WTC11 (cell line): ENCODE data around the gene PTPRG. TPM values are rescaled to one million over a fixed set of nuclear protein-coding genes. Genes with fewer than 3 reads are reported as not detected.

ENCODE experiments used
- ATAC-seq: fragments of 200-7000 bp; cut with Tn5 transposase; 2 replicates; pipeline ENCODE4 v1.10.0; 2021; ENCODE audit warnings: mild to moderate bottlenecking, moderate library complexity
- CTCF ChIA-PET: fragments of 300-600 bp; sonication (Branson Sonifier 250); formaldehyde crosslinking; loops from one replicate; lab custom pipeline; 2021; ENCODE audit warnings: antibody characterized with exemption; lab: Charles Lee
- POLR2A ChIA-PET: fragments of 350-600 bp; sonication (Branson Sonifier 250); formaldehyde crosslinking; loops from one replicate; lab custom pipeline; 2021; ENCODE audit warnings: antibody characterized with exemption; lab: Charles Lee
- DNase-seq: peaks from one replicate; pipeline ENCODE4 v3.0.0; 2021; ENCODE audit warnings: low spot score
- H3K27ac Mint-ChIP-seq: 2 replicates; pipeline ENCODE4 v1.8.0; 2021; ENCODE audit warnings: mixed read lengths
- H3K27me3 Mint-ChIP-seq: 2 replicates; pipeline ENCODE4 v1.8.0; 2021; ENCODE audit warnings: low read depth, mild to moderate bottlenecking, moderate library complexity, mixed read lengths
- H3K36me3 Mint-ChIP-seq: 2 replicates; pipeline ENCODE4 v1.8.0; 2021; ENCODE audit warnings: mixed read lengths
- H3K4me1 Mint-ChIP-seq: 2 replicates; pipeline ENCODE4 v1.8.0; 2022; ENCODE audit warnings: mixed read lengths
- H3K4me3 Mint-ChIP-seq: 2 replicates; pipeline ENCODE4 v1.8.0; 2021; ENCODE audit warnings: mild to moderate bottlenecking, moderate library complexity, mixed read lengths
- H3K9me3 Mint-ChIP-seq: 2 replicates; pipeline ENCODE4 v1.8.0; 2021; ENCODE audit warnings: mixed read lengths
- ARID4B ChIP-seq: sonication (generic); formaldehyde crosslinking; IDR thresholded peaks from 2 replicates; pipeline ENCODE4 v1.8.0; 2023; ENCODE audit warnings: missing genetic modification reagents, mild to moderate bottlenecking, borderline replicate concordance
- ATF2 ChIP-seq: sonication (generic); formaldehyde crosslinking; IDR thresholded peaks from 2 replicates; pipeline ENCODE4 v1.8.1; 2022; ENCODE audit warnings: low read depth, missing genetic modification reagents, borderline replicate concordance
- CTCF ChIP-seq: fragments of 200-600 bp; IDR thresholded peaks from 2 replicates; pipeline ENCODE4 v1.8.0; 2022; ENCODE audit warnings: antibody characterized with exemption
- ELF4 ChIP-seq: sonication (generic); formaldehyde crosslinking; IDR thresholded peaks from 2 replicates; pipeline ENCODE4 v1.8.1; 2022; ENCODE audit warnings: low read depth, mild to moderate bottlenecking, moderate library complexity, missing genetic modification reagents
- GABPB1 ChIP-seq: sonication (generic); formaldehyde crosslinking; IDR thresholded peaks from 2 replicates; pipeline ENCODE4 v1.8.1; 2023; ENCODE audit warnings: mild to moderate bottlenecking, missing genetic modification reagents
- JUN ChIP-seq: sonication (generic); formaldehyde crosslinking; IDR thresholded peaks from 2 replicates; pipeline ENCODE4 v1.8.0; 2023; ENCODE audit warnings: mild to moderate bottlenecking, missing genetic modification reagents
- MAX ChIP-seq: sonication (generic); formaldehyde crosslinking; IDR thresholded peaks from 2 replicates; pipeline ENCODE4 v1.8.0; 2022; ENCODE audit warnings: mild to moderate bottlenecking, missing genetic modification reagents
- NFE2L1 ChIP-seq: sonication (generic); formaldehyde crosslinking; IDR thresholded peaks from 2 replicates; pipeline ENCODE4 v1.8.1; 2023; ENCODE audit warnings: missing genetic modification reagents
- NFYB ChIP-seq: sonication (generic); formaldehyde crosslinking; conservative IDR thresholded peaks from 2 replicates; pipeline ENCODE4 v1.8.0; 2022; ENCODE audit warnings: low read depth, missing genetic modification reagents
- NR1H2 ChIP-seq: sonication (generic); formaldehyde crosslinking; IDR thresholded peaks from 2 replicates; pipeline ENCODE4 v1.9.0; 2021; ENCODE audit warnings: mild to moderate bottlenecking, moderate library complexity, missing genetic modification reagents
- OVOL2 ChIP-seq: fragments of 250-450 bp; sonication (Bioruptor Pico); IDR thresholded peaks from 2 replicates; pipeline ENCODE4 v1.9.0; 2021; ENCODE audit warnings: mild to moderate bottlenecking, borderline replicate concordance
- PRDM15 ChIP-seq: sonication (generic); formaldehyde crosslinking; IDR thresholded peaks from 2 replicates; pipeline ENCODE4 v1.8.0; 2022; ENCODE audit warnings: missing genetic modification reagents
- PREB ChIP-seq: sonication (generic); formaldehyde crosslinking; IDR thresholded peaks from 2 replicates; pipeline ENCODE4 v1.8.1; 2022; ENCODE audit warnings: mild to moderate bottlenecking, missing genetic modification reagents, moderate library complexity, borderline replicate concordance
- SMAD3 ChIP-seq: sonication (generic); formaldehyde crosslinking; IDR thresholded peaks from 2 replicates; pipeline ENCODE4 v1.8.0; 2022; ENCODE audit warnings: missing genetic modification reagents, mild to moderate bottlenecking, borderline replicate concordance
- TCF7 ChIP-seq: sonication (generic); formaldehyde crosslinking; IDR thresholded peaks from 2 replicates; pipeline ENCODE4 v1.8.0; 2022; ENCODE audit warnings: mild to moderate bottlenecking, low read depth, missing genetic modification reagents, moderate library complexity
- TEAD1 ChIP-seq: sonication (generic); formaldehyde crosslinking; IDR thresholded peaks from 2 replicates; pipeline ENCODE4 v1.8.0; 2022; ENCODE audit warnings: mild to moderate bottlenecking, missing genetic modification reagents
- ZNF138 ChIP-seq: sonication (generic); formaldehyde crosslinking; conservative IDR thresholded peaks from 2 replicates; pipeline ENCODE4 v1.8.1; 2022; ENCODE audit warnings: mild to moderate bottlenecking, moderate library complexity, missing genetic modification reagents
- ZNF263 ChIP-seq: sonication (generic); formaldehyde crosslinking; IDR thresholded peaks from 2 replicates; pipeline ENCODE4 v1.8.1; 2022; ENCODE audit warnings: low read depth, mild to moderate bottlenecking, moderate library complexity, missing genetic modification reagents
- ZNF425 ChIP-seq: fragments of 250-450 bp; sonication (Bioruptor Pico); conservative IDR thresholded peaks from 2 replicates; pipeline ENCODE4 v1.9.0; 2021; ENCODE audit warnings: mild to moderate bottlenecking
- total RNA-seq: library from RNA; stranded (reverse); gene quantifications from 3 replicates; pipeline ENCODE4 v1.2.3, GENCODE V29; 2021

PTPRG gene
- total RNA-seq, 1 experiment from 2014 or later = 106 TPM

GRCh38 chr3:62178032-62178431, 616.7 kb downstream of the PTPRG start:
- Mint-ChIP-seq H3K27me3 (no peaks in the 10 kb centered on the region), H3K27ac (no peak overlapping the region), H3K9me3 (no peaks in the 10 kb centered on the region), H3K4me1 (peaks cover 5% of the 10 kb centered on the region), H3K4me3 (no peak overlapping the region), H3K36me3 (peaks cover 12% of the 10 kb centered on the region)
- TF ChIP-seq NR1H2 (no peak), ZNF263 (no peak), ZNF425 (CRISPR knock-in tag) (no peak), CTCF (no peak), GABPB1 (CRISPR knock-in tag) (no peak), OVOL2 (CRISPR knock-in tag) (no peak), ATF2 (CRISPR knock-in tag) (no peak), ZNF138 (CRISPR knock-in tag) (no peak), MAX (CRISPR knock-in tag) (no peak), ARID4B (CRISPR knock-in tag) (no peak), PRDM15 (no peak), PREB (no peak), ELF4 (CRISPR knock-in tag) (no peak), NFYB (CRISPR knock-in tag) (no peak), JUN (CRISPR knock-in tag) (no peak), TEAD1 (no peak), SMAD3 (CRISPR knock-in tag) (no peak), TCF7 (CRISPR knock-in tag) (no peak), NFE2L1 (CRISPR knock-in tag) (no peak)
- ChIA-PET CTCF (interaction anchor here (1.5 kb wide), 1 partner anchor 10 kb away, joined by 6 read pairs; no protein-coding TSS in a partner anchor), POLR2A (no interaction called here)
- no peak for ATAC-seq
- DNase-seq = no peak
